Nephron (organoid): ENCODE measurements around the gene TTLL12.
A peak's percentile ranks its signal among the peaks of the same experiment; 100 is the strongest.

Experiments used
- H3K27ac Mint-ChIP-seq, 3 experiments: 2 replicates each; pipeline ENCODE4 v1.8.0; 2020; ENCODE audit warnings: mixed read lengths in 3 of 3, mild to moderate bottlenecking in 2 of 3, moderate library complexity in 1 of 3
- H3K27me3 Mint-ChIP-seq: 2 replicates; pipeline ENCODE4 v1.8.0; 2021; ENCODE audit warnings: low read depth, mild to moderate bottlenecking, moderate library complexity, mixed read lengths
- H3K36me3 Mint-ChIP-seq: 2 replicates; pipeline ENCODE4 v1.8.0; 2020; ENCODE audit warnings: low read depth, mixed read lengths
- H3K4me1 Mint-ChIP-seq: 2 replicates; pipeline ENCODE4 v1.8.0; 2020; ENCODE audit warnings: mixed read lengths
- H3K4me3 Mint-ChIP-seq, 3 experiments: 2 replicates each; pipeline ENCODE4 v1.8.0; 2020; ENCODE audit warnings: mild to moderate bottlenecking in 3 of 3, mixed read lengths in 3 of 3, moderate library complexity in 2 of 3
- H3K9me3 Mint-ChIP-seq: 2 replicates; pipeline ENCODE4 v1.8.0; 2020; ENCODE audit warnings: mixed read lengths
- CTCF ChIP-seq, 3 experiments: fragments of 200-600 bp; sonication (generic); IDR thresholded peaks; one replicate each; pipeline ENCODE4 v1.5.0; 2021; ENCODE audit warnings: antibody characterized with exemption in 3 of 3; ENCODE audit not compliant: unreplicated experiment in 3 of 3

Gene TTLL12

GRCh38 chr22:43205748-43206508 is 19.0 kb upstream of the TTLL12 start:
- Mint-ChIP-seq H3K9me3 (no peaks in the 10 kb centered on the region), H3K36me3 (peaks cover 5% of the 10 kb centered on the region), H3K27ac (peak overlapping the region in 1 of 3 experiments; percentile 41), H3K4me1 (no peaks in the 10 kb centered on the region), H3K27me3 (no peaks in the 10 kb centered on the region), H3K4me3 (no peak overlapping the region)
- no peak for TF ChIP-seq CTCF (IDR thresholded peaks at IDR 0.05; ENCODE audit: unreplicated experiment in 3 of 3)

GRCh38 chr22:43205261-43205691 is 18.3 kb upstream of the TTLL12 start:
- no peaks in the 10 kb centered on the region for H3K27me3 Mint-ChIP-seq
- TF ChIP-seq CTCF (IDR thresholded peaks at IDR 0.05; ENCODE audit: unreplicated experiment in 3 of 3) = no peak
- no peak overlapping the region for H3K27ac Mint-ChIP-seq
- no peak overlapping the region for H3K4me3 Mint-ChIP-seq
- peaks cover 5% of the 10 kb centered on the region for H3K36me3 Mint-ChIP-seq
- no peaks in the 10 kb centered on the region for H3K4me1 Mint-ChIP-seq
- H3K9me3 Mint-ChIP-seq = no peaks in the 10 kb centered on the region

- no peak overlapping the region for H3K4me3 Mint-ChIP-seq
These were observed 16.6 kb upstream of the TTLL12 start for GRCh38 chr22:43203471-43203981.

GRCh38 chr22:43202756-43203410 is 15.9 kb upstream of the TTLL12 start:
- Mint-ChIP-seq H3K36me3 (peaks cover 5% of the 10 kb centered on the region), H3K4me3 (peak overlapping the region in 1 of 3 experiments; percentile 44), H3K4me1 (no peaks in the 10 kb centered on the region), H3K27me3 (no peaks in the 10 kb centered on the region), H3K9me3 (no peaks in the 10 kb centered on the region), H3K27ac (peak overlapping the region in 2 of 3 experiments; percentile 31 to 93)
- TF ChIP-seq CTCF (IDR thresholded peaks at IDR 0.05; ENCODE audit: unreplicated experiment in 3 of 3) = no peak

More at GRCh38 chr22:43203471-43203981, 16.6 kb upstream of the TTLL12 start:
- H3K36me3 Mint-ChIP-seq = peaks cover 5% of the 10 kb centered on the region
- H3K9me3 Mint-ChIP-seq = no peaks in the 10 kb centered on the region
- no peaks in the 10 kb centered on the region for H3K27me3 Mint-ChIP-seq
- no peak for TF ChIP-seq CTCF (IDR thresholded peaks at IDR 0.05; ENCODE audit: unreplicated experiment in 3 of 3)
- no peaks in the 10 kb centered on the region for H3K4me1 Mint-ChIP-seq
- H3K27ac Mint-ChIP-seq = peak overlapping the region; percentile 20 to 93 (median 31)

- TF ChIP-seq CTCF (IDR thresholded peaks at IDR 0.05; ENCODE audit: unreplicated experiment in 3 of 3) = no peak
- Mint-ChIP-seq H3K9me3 (no peaks in the 10 kb centered on the region), H3K36me3 (peaks cover 5% of the 10 kb centered on the region), H3K4me1 (no peaks in the 10 kb centered on the region), H3K27me3 (no peaks in the 10 kb centered on the region), H3K27ac (peak overlapping the region in 1 of 3 experiments; percentile 93), H3K4me3 (no peak overlapping the region)
These were observed 15.4 kb upstream of the TTLL12 start for GRCh38 chr22:43202326-43202725.
